ENCODE data around the gene DAGLA. TPM values are rescaled to one million over a fixed set of nuclear protein-coding genes. Genes with fewer than 3 reads are reported as not detected.
"Not testable (repeated sequence)": the region's sequence is repeated elsewhere in the genome, so short reads cannot be mapped to it uniquely, and the experiment has no call there.

The DAGLA gene
- total and polyA plus RNA-seq, 2 experiments from 2014 or later = 1.3 TPM

DNA sequence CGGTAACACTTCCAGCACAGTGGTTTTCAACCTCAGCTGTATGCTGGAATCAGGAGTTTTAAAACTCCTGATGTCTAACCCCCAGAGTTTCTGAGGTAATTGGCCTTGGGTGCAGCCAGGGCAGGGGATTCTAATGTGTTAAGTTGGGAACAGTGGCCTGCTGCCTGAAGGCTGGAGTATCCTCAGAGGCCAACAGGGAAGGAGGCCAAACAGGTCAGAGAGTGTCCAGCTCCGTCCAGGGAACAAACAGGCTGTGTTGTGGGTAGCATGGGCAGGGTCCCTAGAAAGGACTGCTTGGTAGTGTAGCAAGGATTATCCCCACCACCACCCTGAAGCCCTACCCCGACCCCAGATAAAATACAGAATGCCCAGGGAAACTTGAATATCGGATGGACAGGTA, 10.8 kb upstream of the DAGLA start:
- no peaks in the 10 kb centered on the region for H4K20me1 ChIP-seq (ENCODE audit: insufficient read depth)
- H3K36me3 ChIP-seq (ENCODE audit: low read depth) = no peaks in the 10 kb centered on the region
- H3F3A ChIP-seq (ENCODE audit: insufficient read depth) = no peaks in the 10 kb centered on the region
- H3K9me3 ChIP-seq (ENCODE audit: low read depth) = no peaks in the 10 kb centered on the region
- peaks cover 42% of the 10 kb centered on the region for H3K27me3 ChIP-seq (replicated peaks; ENCODE audit: insufficient read depth)
- no peaks in the 10 kb centered on the region for H3K9me2 ChIP-seq (ENCODE audit: insufficient read depth)
- no peak overlapping the region for H3K4me3 ChIP-seq
- in situ Hi-C loops (cut with MboI) = no loop called here
- no peaks in the 10 kb centered on the region for H3K4me1 ChIP-seq (ENCODE audit: insufficient read depth)
- no peaks in the 10 kb centered on the region for H3K79me2 ChIP-seq (ENCODE audit: insufficient read depth)
- TF ChIP-seq EZH2phosphoT487 (IDR thresholded peaks at IDR 0.05; ENCODE audit: insufficient read depth, low read depth) (no peak), EZH2 (IDR thresholded peaks at IDR 0.05; ENCODE audit: insufficient read depth, poor library complexity, severe bottlenecking) (no peak)
- DNase-seq = no peak
- H3K4me2 ChIP-seq (ENCODE audit: unreplicated experiment) = no peak overlapping the region
- H2AFZ ChIP-seq = no peak overlapping the region
- no peak overlapping the region for H3K27ac ChIP-seq
- 58 to 63% methylated on average over 4 of the region's 4 CpGs for WGBS, 2 experiments (ENCODE audit: low coverage in 1 of 2, low lambda C conversion rate in 2 of 2, missing lambda C conversion rate in 2 of 2)
- H3K9ac ChIP-seq = no peak overlapping the region

DNA sequence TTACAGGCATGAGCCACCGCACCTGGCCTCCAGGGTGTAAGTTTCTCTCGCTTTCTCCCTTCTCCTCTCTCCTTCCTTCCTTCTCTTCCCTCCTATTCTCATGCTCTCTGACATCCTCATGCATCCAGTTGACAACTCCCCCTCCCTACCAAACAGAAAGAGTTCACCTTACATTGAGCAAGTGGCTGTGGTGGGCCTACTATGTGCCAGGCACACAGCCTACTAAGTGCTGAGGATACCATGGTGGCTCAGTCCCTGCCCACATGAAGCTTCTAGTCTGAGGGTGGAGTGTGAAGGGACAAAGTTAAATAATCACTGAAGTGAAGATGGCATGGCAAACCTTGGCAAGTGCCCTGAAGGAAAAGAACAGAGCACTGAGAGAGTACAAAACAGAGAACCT, 9.6 kb upstream of the DAGLA start:
- no peak for DNase-seq
- no peaks in the 10 kb centered on the region for H3K36me3 ChIP-seq (ENCODE audit: low read depth)
- in situ Hi-C loops (cut with MboI) = no loop called here
- WGBS, 2 experiments (ENCODE audit: low coverage in 1 of 2, low lambda C conversion rate in 2 of 2, missing lambda C conversion rate in 2 of 2) = 67 to 79% methylated on average over 2 of the region's 2 CpGs
- no peak overlapping the region for H3K4me3 ChIP-seq
- H3K27ac ChIP-seq = no peak overlapping the region
- H2AFZ ChIP-seq = no peak overlapping the region
- H3K4me1 ChIP-seq (ENCODE audit: insufficient read depth) = no peaks in the 10 kb centered on the region
- no peak for TF ChIP-seq EZH2phosphoT487 (IDR thresholded peaks at IDR 0.05; ENCODE audit: insufficient read depth, low read depth)
- TF ChIP-seq EZH2 (IDR thresholded peaks at IDR 0.05; ENCODE audit: insufficient read depth, poor library complexity, severe bottlenecking) = no peak
- H3K9me2 ChIP-seq (ENCODE audit: insufficient read depth) = no peaks in the 10 kb centered on the region
- H3K79me2 ChIP-seq (ENCODE audit: insufficient read depth) = no peaks in the 10 kb centered on the region
- no peaks in the 10 kb centered on the region for H3K9me3 ChIP-seq (ENCODE audit: low read depth)
- no peak overlapping the region for H3K4me2 ChIP-seq (ENCODE audit: unreplicated experiment)
- H3F3A ChIP-seq (ENCODE audit: insufficient read depth) = no peaks in the 10 kb centered on the region
- H4K20me1 ChIP-seq (ENCODE audit: insufficient read depth) = no peaks in the 10 kb centered on the region
- H3K27me3 ChIP-seq (replicated peaks; ENCODE audit: insufficient read depth) = peaks cover 54% of the 10 kb centered on the region
- no peak overlapping the region for H3K9ac ChIP-seq

DNA sequence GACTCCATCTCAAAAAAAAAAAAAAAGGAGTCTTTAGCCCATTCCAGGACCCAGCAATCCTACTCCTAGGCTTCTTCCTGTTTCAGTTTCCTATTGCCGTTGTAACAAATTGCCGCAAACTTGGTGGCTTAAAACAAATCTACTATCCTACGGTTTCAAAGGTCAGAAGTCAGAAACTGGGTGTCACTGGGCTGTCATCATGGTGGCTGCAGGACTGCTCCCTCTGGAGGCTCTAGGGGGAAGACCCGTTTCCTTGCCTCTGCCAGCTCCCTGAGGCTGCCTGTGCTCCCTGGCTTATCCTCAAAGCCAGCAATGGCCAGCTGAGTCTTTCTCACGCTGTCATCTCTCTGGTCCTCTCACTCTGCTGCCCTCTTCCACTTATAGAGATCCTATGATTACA, 8.7 kb upstream of the DAGLA start:
- in situ Hi-C loops (cut with MboI) = no loop called here

DNA sequence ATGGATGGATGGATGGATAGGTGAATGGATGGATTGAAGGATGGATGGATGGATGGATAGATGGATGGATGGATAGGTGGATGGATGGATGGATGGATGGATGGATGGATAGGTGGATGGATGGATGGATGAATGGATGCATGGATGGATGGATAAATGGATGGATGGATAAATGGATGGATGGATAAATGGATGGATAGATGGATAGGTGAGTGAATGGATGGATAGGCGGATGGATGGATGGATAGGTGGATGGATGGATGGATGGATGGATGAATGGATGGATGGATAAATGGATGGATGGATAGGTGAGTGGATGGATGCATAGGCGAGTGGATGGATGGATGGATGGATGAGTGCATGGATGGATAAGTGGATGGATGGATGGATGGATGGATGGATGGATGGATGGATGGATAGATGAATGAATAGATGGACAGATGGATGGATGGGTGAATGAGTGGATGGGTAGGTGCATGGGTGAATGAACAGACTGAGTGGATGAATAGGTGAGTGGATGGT, 6.2 kb upstream of the DAGLA start:
- in situ Hi-C loops (cut with MboI); H2AFZ ChIP-seq; H4K20me1 ChIP-seq (ENCODE audit: insufficient read depth); H3K9me3 ChIP-seq (ENCODE audit: low read depth); H3K9ac ChIP-seq; H3K4me3 ChIP-seq; H3K79me2 ChIP-seq (ENCODE audit: insufficient read depth); DNase-seq; H3K4me1 ChIP-seq (ENCODE audit: insufficient read depth); H3K27ac ChIP-seq; H3K9me2 ChIP-seq (ENCODE audit: insufficient read depth); H3F3A ChIP-seq (ENCODE audit: insufficient read depth); H3K36me3 ChIP-seq (ENCODE audit: low read depth); H3K4me2 ChIP-seq (ENCODE audit: unreplicated experiment): not testable (repeated sequence)
- WGBS, 2 experiments (ENCODE audit: low coverage in 1 of 2, low lambda C conversion rate in 2 of 2, missing lambda C conversion rate in 2 of 2) = 41 to 44% methylated on average over 2 of the region's 2 CpGs
- H3K27me3 ChIP-seq (replicated peaks; ENCODE audit: insufficient read depth) = peaks cover 48% of the 10 kb centered on the region

More for the DNA sequence above, 8.7 kb upstream of the DAGLA start:
- Histone ChIP-seq H3F3A (ENCODE audit: insufficient read depth) (no peaks in the 10 kb centered on the region), H2AFZ (no peak overlapping the region), H3K4me3 (no peak overlapping the region), H3K36me3 (ENCODE audit: low read depth) (no peaks in the 10 kb centered on the region), H3K9me2 (ENCODE audit: insufficient read depth) (no peaks in the 10 kb centered on the region), H3K27me3 (replicated peaks; ENCODE audit: insufficient read depth) (peaks cover 63% of the 10 kb centered on the region), H3K79me2 (ENCODE audit: insufficient read depth) (no peaks in the 10 kb centered on the region), H4K20me1 (ENCODE audit: insufficient read depth) (no peaks in the 10 kb centered on the region), H3K9ac (no peak overlapping the region), H3K4me1 (ENCODE audit: insufficient read depth) (no peaks in the 10 kb centered on the region), H3K9me3 (ENCODE audit: low read depth) (no peaks in the 10 kb centered on the region), H3K27ac (no peak overlapping the region), H3K4me2 (ENCODE audit: unreplicated experiment) (no peak overlapping the region)
- 46 to 49% methylated on average over 5 of the region's 5 CpGs for WGBS, 2 experiments (ENCODE audit: low coverage in 1 of 2, low lambda C conversion rate in 2 of 2, missing lambda C conversion rate in 2 of 2)
- DNase-seq = peak; percentile 34
- TF ChIP-seq EZH2 (IDR thresholded peaks at IDR 0.05; ENCODE audit: insufficient read depth, poor library complexity, severe bottlenecking) (no peak), EZH2phosphoT487 (IDR thresholded peaks at IDR 0.05; ENCODE audit: insufficient read depth, low read depth) (no peak)

DNA sequence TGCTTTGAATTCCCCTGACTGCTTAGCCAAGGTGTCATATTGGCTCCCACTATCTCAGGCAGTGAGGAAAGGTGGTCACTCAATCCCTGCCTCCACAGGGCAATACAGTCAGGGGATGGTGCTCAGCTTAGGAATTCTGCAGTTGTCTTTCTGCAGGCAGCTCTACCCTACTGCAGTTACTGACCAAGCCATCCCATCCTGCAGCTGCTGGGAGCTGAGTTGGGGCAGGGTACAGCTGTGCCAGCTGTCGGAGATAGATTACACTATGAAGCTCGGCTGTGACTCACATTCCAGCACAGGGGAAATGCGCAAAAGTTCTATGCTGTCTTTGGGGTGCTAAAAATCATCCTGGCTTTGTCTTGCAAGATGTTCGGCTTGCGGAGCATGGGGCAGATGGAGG, 4.4 kb upstream of the DAGLA start:
- Histone ChIP-seq H3K27me3 (replicated peaks; ENCODE audit: insufficient read depth) (peaks cover 42% of the 10 kb centered on the region), H3K9ac (no peak overlapping the region), H3K9me2 (ENCODE audit: insufficient read depth) (no peaks in the 10 kb centered on the region), H2AFZ (no peak overlapping the region), H3K4me3 (no peak overlapping the region), H3K4me2 (ENCODE audit: unreplicated experiment) (no peak overlapping the region), H3K9me3 (ENCODE audit: low read depth) (no peaks in the 10 kb centered on the region), H3K4me1 (ENCODE audit: insufficient read depth) (no peaks in the 10 kb centered on the region), H3K79me2 (ENCODE audit: insufficient read depth) (no peaks in the 10 kb centered on the region; the same call in 1 of the 2 replicates), H3K36me3 (ENCODE audit: low read depth) (no peaks in the 10 kb centered on the region), H4K20me1 (ENCODE audit: insufficient read depth) (no peaks in the 10 kb centered on the region), H3F3A (ENCODE audit: insufficient read depth) (peaks cover 4% of the 10 kb centered on the region; the same call in 1 of the 2 replicates), H3K27ac (no peak overlapping the region)
- in situ Hi-C loops (cut with MboI) = no loop called here
- TF ChIP-seq EZH2phosphoT487 (IDR thresholded peaks at IDR 0.05; ENCODE audit: insufficient read depth, low read depth) = no peak
- no peak for TF ChIP-seq EZH2 (IDR thresholded peaks at IDR 0.05; ENCODE audit: insufficient read depth, poor library complexity, severe bottlenecking)
- 18 to 20% methylated on average over 5 of the region's 5 CpGs for WGBS, 2 experiments (ENCODE audit: low coverage in 1 of 2, low lambda C conversion rate in 2 of 2, missing lambda C conversion rate in 2 of 2)
- peak; percentile 37 for DNase-seq

Data from GM23248 (cell line).